GM19455 (cell line): ENCODE data around the gene NMNAT3.

ENCODE experiments used
- ATAC-seq: cut with Tn5 transposase; IDR thresholded peaks from one replicate; pipeline ENCODE4 v1.9.1; 2021; ENCODE audit not compliant: unreplicated experiment

Gene NMNAT3

DNA sequence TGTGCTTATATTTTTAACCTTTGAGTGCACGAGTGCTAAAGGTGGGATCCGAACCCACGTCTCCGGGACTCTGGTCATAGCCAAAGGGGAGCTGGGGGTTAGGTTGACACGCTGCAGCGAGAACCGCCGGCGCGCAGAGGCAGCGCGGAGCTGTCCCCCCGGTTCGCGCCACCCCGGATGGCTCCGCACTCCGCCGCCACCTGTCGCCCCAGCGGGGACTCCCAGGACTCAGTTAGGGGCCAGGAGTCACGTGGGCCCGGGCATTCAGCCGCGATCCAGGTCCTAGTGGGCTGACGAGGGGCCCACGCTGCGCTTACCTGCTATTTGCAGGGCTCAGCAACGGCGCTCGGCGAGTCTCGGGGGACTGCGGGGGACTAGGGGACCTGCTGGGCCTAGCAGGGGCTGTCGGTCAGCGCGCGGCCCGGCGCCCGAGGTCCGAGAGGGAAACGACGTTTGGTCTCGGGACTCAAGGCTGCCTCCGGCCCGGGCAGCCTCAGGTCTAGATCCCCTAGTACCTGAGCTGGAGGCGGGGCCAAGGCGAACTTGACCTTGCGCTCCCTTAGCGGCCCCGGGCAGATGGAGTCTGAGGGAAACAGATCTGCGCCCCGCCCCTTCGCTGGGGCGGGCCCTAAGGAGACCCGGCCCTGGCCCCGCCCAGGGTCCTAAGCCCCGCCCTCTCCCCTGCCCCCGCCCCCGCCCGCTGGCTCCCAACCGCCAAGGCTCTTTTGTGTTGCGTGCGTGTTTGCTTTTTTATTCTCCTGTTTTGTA, at the start of gene NMNAT3:
Gene NMNAT3 (minus strand): TSS at position 585 of the 768 bp plus-strand sequence. CDS start 50,248 bp downstream, outside the sequence.
- peak; percentile 98 for ATAC-seq

DNA sequence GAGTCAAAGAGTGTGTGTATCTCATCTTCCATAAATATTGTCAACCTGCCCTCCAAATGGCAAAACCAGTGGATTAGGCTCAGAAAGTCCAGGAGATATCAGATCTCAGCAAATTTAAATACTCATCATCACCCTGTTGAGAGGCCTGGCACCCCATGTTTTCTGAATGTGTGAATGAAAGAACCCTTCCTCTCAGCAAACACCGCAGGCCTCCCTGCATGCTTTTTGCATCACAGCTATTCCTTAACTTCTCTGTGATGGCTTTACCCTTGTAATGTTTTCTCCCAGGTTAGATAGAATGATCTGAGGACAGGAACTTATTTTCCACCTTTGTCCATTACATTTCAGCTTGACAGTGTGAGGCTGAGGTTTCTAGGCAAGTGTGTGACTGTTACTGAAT, 43.6 kb upstream of the NMNAT3 start:
- ATAC-seq, result no peak

DNA sequence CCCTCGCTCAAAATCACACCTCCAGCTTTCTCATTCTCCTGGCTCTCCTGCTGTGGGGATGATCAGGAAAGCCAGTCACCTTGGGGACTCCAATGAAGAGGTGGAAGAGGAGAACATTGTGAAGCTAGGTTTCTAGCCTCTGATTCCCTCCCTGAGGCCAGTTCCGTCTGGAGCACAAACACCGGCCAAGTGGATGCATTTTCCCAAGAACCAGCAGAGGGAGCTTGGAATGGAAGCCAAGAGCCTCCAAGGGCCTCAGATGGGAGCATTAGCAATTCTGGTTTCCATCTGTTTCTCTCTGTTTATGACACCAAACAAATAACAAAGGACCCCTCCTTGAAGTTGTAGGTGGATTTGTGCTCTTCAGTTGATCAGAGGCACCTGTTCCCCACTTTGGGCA, 40.6 kb upstream of the NMNAT3 start:
- ATAC-seq, result no peak

DNA sequence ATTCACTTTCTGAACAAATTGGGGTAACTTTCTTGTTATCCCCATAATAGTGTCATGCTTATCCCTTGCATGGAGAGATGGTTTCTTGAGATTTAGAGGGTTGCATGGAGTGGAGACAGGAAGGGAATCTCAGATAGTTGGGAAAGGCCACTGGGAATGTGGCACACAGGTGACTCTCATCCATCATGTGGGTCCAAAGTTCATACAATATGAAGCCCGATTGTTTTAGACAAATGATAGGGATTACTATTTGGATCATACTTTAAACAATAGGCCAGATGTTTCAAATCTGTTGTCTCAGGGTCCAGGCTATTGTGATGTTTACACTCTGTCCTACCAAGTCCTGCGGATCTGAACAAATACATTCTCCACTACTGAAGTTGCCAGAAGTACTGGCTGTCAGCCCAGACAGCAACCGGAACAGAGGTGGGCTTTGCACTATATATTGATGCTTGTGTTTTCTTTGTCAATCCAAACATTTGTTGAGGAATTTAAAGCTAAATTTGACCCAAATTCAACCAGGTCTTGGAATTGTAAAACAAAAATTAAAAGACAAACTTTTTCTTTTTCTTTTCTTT, 39.2 kb upstream of the NMNAT3 start:
- no peak for ATAC-seq

DNA sequence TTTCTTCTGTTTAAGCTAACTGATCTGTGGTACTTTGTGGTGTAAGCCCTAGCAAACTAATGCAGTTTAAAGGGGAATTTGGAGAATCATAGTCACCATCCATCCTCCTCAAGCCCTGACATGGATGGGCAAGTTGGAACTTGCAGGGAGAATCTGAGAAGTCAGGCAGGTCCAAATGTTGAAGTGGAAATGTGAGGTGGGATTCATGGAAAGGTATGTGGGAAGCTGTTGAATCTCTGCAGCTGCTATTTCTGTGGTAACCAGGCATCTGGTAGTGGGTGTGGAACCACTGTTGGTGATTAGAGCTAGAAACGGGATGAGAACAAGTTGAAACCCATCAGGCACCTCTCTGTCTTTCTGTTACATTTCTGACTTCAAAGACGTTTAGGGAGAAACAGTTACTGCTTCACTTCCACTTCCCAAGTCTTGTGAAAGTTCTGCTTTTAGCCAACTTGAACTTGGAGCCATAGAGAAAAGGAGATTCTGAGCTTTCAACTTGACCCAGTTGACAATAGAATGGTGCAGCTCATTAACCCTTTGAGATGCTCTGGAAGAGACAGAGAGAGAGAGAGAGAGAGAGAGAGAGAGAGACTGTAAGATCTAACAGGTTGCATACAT, 38.1 kb upstream of the NMNAT3 start:
- ATAC-seq, result no peak

DNA sequence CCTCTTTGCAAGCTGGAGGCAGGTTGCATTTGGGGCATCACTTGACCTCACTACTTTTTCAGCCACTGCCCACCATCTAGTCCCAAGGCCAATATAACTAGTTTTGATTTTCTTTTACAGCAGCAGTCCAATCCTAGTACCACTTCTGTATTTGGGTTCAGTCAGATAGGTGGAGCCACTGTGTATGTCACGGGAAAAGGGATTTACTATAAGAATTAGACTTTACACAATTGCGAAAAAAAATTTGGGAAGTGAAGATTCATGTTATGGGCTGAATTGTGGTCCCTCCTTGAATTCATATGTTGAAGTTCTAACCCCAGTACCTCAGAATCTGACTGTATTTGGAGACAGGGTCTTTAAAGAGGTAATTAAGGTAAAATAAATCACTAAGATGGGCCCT, 37.4 kb upstream of the NMNAT3 start:
- no peak for ATAC-seq

DNA sequence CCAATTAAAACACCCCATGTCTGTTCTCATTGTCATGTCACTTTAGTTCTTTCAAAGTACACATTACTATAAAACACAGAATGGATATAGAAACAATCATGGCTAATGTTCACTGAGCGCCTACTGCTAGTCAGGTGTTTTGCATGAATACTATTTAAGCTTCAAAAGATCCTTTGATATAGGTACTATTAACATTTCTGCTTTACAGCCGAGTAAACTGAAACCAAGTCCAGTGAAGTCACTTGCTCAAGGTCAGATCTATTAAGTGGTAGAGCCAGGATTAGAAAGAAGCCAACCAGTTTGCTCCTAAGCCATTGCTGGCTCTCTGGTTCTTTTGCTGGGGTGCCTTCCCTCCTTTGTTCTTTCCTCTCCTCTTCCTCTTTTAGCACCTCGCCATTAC, 32.4 kb upstream of the NMNAT3 start:
- no peak for ATAC-seq

DNA sequence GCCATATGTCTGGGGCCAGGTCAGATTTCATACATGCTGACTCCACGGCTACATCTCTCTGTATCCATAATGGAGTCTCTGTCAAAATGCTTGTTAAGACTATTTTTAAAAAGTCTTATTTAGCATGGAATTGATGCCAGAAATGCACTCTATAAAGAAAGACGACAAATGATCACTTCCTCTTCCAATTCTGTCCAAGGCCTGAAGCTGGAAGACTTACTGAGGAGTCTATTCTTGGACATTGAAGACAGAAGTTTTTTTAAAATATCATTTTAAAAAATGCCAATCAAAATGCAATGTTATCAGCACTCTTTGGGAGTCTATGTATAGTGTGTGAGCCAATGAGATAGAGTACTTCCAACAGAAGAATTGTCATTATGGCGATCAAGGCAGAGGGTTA, 27.9 kb upstream of the NMNAT3 start:
- ATAC-seq, result no peak

DNA sequence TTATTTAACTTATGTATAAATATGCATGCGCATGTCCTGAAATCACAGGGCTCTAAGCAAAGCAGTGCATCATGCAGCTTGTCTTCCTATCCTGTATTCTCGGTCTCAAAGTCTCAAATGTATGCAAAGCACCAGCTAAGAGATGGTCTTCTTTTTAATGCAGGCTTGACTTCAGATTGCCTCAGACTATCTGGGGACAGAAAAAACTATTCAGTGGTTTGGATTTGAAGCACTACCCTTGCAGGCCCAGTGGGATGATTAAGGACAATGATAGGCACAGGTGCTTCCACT, 18.5 kb upstream of the NMNAT3 start:
- no peak for ATAC-seq

DNA sequence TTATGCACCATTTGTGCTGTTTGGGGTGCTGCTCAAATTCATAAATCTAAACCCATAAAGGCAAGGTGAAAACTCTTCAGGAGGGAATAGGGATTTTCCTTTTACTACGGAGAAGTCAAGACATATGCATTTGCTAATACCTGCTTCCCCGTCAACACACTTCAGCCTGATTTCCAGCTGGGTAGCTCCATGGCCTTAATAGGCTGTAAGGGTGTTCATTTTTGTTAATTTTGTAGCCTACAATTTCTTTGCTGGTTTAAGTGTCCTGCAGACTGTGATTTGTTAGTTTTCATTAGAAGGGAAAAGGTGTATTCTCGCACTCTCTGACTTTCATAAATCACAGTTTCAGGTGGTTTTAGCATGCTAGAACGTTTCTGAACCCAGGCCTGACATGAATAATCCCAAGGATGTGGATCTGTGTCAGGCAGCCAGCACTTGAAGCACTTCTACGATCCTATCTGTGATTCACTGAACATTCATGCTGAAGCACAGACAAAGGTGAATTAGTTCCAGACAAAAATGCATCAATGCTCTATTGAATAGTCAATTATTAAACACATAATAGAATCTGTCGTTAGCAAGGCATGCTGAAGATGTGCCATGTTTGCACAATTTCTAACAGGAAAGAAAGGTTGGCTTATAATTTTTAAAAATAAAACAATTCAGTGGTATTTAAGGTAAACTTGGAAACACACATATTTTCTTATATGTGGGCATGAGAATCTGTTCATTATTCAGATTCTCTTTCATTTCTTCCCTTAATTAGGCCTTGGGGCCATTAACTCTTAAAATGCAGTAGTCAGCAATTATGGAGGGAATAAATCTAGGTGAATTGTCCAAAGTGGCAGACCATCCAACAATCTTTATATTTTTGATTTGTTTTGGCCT, 17.9 kb upstream of the NMNAT3 start:
- no peak for ATAC-seq

DNA sequence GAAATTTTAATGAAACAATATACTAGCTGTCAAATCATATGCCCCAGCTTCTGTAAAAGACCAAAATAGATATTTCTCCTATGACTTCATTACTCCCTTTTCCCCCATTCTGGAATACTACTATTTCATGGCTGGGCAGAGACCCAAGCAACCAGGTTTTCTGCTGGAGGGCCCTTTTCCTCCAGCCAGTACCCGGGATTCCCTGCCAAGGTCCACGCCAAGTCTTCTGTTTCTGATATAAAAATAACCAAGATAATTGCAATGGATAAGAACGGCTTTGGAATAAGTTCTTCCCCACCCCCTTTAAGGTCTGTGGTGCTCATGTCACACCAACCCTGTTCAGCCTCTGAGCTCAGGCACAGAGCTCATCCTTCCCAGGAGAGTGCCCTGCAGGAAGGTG, 17.2 kb upstream of the NMNAT3 start:
- ATAC-seq, result no peak

DNA sequence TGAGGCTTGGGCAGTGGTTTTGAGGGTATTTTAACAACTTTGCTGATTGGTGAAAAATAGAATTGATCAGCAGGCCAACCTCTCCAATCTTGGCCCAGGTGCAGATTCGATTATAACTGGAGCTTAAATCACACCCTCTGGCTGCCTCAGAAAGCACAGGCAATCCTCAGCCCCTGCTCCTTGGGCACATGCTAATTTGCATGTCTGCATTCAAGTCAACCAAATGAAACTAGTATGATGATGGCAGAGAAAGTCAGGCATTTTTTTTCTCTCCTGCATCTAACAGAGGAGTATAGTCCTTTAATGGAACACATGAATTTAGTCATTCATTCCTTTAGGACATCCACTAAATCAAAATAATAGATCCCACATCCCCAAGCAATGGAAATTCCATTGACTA, 16.8 kb upstream of the NMNAT3 start:
- no peak for ATAC-seq

DNA sequence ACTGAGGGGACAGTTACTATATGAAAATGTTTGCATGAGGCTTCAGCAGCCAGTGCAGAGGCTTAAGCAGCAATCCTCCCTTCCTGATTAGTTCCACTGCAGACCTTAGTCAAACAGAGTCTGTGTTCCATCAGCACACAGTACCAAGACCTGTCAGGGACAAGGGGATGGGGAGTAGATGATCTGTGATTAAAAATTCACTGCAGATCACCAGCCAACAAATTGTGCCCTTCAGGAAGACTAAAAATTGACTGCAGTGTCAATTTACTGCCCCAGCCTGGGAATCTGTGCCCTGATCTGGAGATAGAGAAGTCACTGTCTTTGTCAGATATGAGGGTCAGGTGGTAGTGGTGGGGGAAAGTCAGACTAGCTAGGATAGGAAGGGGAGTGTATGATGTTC, 13.8 kb upstream of the NMNAT3 start:
- no peak for ATAC-seq

DNA sequence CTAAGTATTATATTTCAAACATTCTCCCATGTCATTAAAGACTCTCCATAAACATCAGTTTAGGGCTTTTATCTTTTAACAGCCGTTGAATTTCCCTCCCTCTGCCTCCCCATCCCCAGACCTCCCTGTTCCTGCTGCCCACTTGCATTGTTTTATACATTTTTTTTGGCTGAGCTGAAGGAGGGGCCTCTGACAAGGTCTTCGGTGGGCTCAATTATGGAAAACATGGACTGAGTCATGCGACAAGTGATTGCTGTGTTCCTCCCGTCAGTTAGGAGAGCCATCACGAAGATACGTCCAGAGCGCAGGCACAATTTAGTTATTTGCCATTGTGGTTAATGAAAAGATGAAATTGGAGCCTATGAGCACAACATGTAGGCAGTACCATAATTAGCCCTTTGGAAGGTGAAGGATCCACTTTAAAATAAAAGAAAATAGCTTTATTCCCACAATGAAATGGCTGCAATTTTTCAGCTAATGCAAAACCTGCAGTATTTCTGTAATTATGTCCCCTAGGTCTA, 12.0 kb upstream of the NMNAT3 start:
- no peak for ATAC-seq

DNA sequence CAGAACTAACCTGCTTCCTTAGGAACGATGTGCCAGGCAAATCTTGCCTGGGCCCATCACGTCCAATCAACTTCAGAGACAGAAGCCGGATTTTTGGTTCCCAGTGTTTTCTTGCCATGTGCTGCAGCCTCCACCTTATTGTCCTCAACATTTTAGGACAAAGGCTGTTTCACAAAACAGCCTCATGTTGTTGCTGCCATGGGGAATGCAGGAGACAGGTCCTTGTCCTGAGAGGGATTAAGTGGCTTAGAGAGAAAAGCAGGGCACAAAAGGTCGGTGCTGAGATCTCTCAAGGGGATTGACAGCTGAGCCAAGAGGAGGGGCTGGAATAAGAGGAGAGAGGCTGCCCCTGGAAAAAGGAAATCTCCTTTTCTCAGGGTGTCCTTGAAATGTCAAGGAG, 11.3 kb upstream of the NMNAT3 start:
- no peak for ATAC-seq

DNA sequence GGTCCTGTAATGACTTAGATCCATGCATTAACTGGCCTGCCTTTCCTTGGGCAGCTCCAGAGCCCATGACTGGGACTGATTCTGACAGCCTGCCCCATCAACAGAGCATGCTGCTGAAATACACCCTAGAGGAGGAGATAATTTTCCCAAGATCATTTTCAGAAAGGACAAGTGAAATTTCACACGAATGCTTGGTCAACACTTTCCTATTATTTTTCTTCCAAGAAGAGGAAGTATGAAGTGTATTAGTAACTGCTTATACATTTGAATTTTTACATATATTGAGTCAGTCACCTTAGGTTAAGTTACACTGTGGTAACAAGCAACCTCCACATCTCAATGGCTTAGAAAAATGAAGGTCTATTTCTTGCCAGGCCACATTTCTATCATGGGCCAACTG, 9.7 kb upstream of the NMNAT3 start:
- no peak for ATAC-seq

DNA sequence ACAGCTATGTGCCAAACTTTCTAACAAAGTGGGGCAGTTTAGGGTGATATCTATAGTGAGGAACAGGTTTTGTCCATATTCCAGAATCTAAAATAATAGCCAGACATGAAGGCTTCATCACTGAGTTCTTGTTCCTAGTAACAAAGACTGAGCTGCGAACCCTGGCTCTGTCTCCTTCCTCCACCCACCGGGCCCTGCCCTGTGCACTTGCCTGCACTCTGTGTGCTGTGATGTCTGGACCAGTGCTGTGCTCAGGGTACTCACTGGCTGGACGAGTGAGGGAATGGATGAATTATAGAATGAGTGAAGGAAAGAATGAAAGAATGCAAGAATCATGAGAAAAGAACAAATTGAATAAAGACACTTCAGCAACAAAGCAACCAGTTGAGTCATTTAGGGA, 8.9 kb upstream of the NMNAT3 start:
- no peak for ATAC-seq

DNA sequence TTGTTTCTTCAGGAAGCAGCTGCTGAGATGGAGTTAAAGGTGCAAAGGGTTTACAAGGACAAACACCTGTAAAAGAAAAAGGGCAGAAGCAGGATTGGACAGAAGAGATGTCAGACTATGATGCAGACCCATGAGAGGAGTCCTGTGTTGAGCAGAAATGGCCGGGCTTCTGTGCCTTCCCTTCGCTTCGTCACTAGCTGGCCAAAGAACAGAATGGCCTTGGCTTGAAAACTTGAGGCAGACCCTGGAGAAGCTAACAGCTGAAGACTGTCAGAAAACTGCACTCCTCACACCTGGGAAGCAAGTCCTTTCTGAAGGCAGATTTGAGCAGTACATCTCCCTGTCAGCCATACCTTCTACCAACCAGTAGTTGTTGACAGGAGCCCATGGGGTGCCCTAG, 8.4 kb upstream of the NMNAT3 start:
- ATAC-seq, result no peak

DNA sequence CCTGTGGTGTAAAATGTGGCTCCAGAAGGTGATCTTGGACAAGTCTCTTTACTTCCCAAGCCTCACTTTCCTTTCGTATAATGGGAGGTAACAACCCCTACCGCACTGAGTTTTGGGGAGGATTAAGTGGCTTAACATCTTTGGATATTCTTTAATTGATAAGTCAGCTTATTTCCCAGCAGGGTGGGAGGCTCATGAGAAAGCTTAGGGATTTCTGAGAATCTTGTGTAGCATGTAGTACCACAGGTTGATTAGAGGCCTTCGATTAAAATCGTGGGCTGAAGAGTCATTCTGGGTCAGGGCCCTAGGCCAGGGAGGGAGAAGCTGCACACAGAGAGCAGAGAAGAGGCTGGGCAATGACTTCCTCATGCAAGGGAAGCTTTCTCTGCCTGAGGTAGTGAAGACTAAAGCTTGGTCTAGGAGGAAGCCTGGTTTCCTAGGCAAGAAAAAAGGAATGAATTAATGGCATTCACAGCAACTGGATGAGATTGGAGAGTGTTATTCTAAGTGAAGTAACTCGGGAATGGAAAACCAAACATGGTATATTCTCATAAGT, 1.5 kb upstream of the NMNAT3 start:
- no peak for ATAC-seq

DNA sequence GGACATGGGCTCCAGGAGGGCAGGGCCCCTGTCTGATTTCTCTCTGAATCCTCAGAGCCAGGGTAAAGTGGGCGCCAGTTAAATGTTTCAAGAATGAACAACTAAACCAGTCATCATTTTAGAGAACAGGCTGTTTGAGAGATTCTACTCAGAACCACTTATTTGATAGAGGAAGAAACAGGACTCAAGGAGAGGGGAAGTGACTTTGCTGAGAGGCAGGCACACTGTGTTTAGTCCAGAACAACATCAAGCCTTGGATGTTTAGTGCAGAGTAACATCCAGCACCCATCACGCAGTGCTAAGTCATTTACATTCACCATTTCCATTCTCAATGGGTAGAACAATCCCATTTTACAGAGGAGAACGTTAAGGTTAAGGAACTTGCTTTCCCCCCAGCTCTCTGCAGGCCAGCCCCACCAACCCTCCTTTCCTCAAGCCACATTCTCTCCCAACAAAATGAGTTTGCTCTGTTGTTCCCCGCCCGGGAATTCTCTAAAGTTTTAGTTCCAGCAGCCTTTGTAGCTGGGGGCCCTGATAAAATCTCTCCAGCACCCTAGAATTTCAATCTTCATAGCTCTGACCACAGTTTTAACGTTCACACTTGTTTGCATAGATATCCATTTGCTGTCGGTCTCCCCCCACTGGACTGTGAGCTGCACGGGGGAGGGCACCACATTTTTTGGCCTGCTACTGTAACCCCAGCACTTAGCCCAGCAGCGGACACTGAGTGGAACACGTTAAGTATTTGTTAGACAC, 962 bp downstream of the NMNAT3 start:
- ATAC-seq, result no peak
